HepG2 (cell line): ENCODE data around the gene IL1RAPL1. TPM values are rescaled to one million over a fixed set of nuclear protein-coding genes. Genes with fewer than 3 reads are reported as not detected.

ENCODE experiments used
- ATAC-seq: fragments of 200-7000 bp; cut with Tn5 transposase; 3 replicates; pipeline ENCODE4 v1.9.1; 2020; ENCODE audit warnings: mild to moderate bottlenecking, moderate library complexity
- BruUV-seq: library from RNA; stranded (reverse); fragments of 400-500 nt; replicated peaks from 2 replicates; lab custom pipeline; 2021; lab: Mats Ljungman, UMichigan
- CTCF ChIA-PET: fragments of 300-600 bp; formaldehyde crosslinking; extraction: SDS; loops from one replicate; lab custom pipeline; 2021; ENCODE audit warnings: low total read pairs, inconsistent platforms, low intra/inter-chr PET ratio; lab: Yijun Ruan, JAX
- POLR2A ChIA-PET: fragments of 350-600 bp; sonication (Branson Sonifier 250); formaldehyde crosslinking; loops from one replicate; lab custom pipeline; 2020; ENCODE audit warnings: antibody characterized with exemption, inconsistent platforms; lab: Yijun Ruan, JAX
- DNase-seq: peaks from one replicate; pipeline ENCODE4 v3.0.0-alpha.2; 2015; ENCODE audit warnings: low spot score
- FAIRE-seq: peaks from 3 replicates; lab custom pipeline; 2011; peaks lifted over from hg19 to GRCh38; lab: Jason Lieb, UNC
- H2AFZ ChIP-seq: one replicate; pipeline ENCODE4 v1.6.1; 2011; ENCODE audit warnings: low read length, inconsistent platforms
- H3K27ac ChIP-seq: fragments of 300-600 bp; 3 replicates; pipeline ENCODE4 v1.8.0; 2011; ENCODE audit warnings: mixed run types, mild to moderate bottlenecking, mixed read lengths, low read length, inconsistent platforms; ENCODE audit not compliant: insufficient read depth; ENCODE audit errors: extremely low read length
- H3K27me3 ChIP-seq, 2 experiments: fragments of 200-600 bp in 1 of 2; 2 replicates in 1 of 2; 3 replicates in 1 of 2; pipeline versions ENCODE4 v1.6.0 to v1.8.0; 2011; ENCODE audit warnings: low read length in 2 of 2, mild to moderate bottlenecking in 2 of 2, moderate library complexity in 2 of 2, inconsistent platforms in 1 of 2; ENCODE audit not compliant: insufficient read depth in 2 of 2, control insufficient read depth in 1 of 2
- H3K36me3 ChIP-seq, 2 experiments: fragments of 200-600 bp in 1 of 2; replicated peaks in 1 of 2; 2 replicates in 1 of 2; 3 replicates in 1 of 2; pipeline versions ENCODE4 v1.5.1 to v1.8.0; 2011; ENCODE audit warnings: low read length in 2 of 2, inconsistent platforms in 1 of 2; ENCODE audit not compliant: insufficient read depth in 2 of 2, control insufficient read depth in 1 of 2
- H3K4me1 ChIP-seq: 2 replicates; pipeline ENCODE4 v1.5.1; 2012; ENCODE audit warnings: low read length, inconsistent platforms; ENCODE audit not compliant: insufficient read depth
- H3K4me2 ChIP-seq: 2 replicates; pipeline ENCODE4 v1.6.0; 2011; ENCODE audit warnings: low read depth, low read length, inconsistent platforms
- H3K4me3 ChIP-seq, 3 experiments: fragments of 200-600 bp in 1 of 3; sonication (generic), shearing (Covaris generic) in 1 of 3; replicated peaks in 1 of 3; 2 replicates each; pipeline ENCODE4 v1.5.1; 2011 to 2016; ENCODE audit warnings: low read length in 3 of 3, inconsistent platforms in 2 of 3, low read depth in 2 of 3, mild to moderate bottlenecking in 2 of 3, control low read depth in 1 of 3, mixed read lengths in 1 of 3; ENCODE audit not compliant: insufficient read depth in 1 of 3
- H3K79me2 ChIP-seq: one replicate; pipeline ENCODE4 v1.6.1; 2011; ENCODE audit warnings: low read length, inconsistent platforms; ENCODE audit not compliant: insufficient read depth
- H3K9ac ChIP-seq: 2 replicates; pipeline ENCODE4 v1.6.0; 2011; ENCODE audit warnings: mild to moderate bottlenecking, low read depth, low read length, inconsistent platforms; ENCODE audit not compliant: insufficient read depth
- H3K9me3 ChIP-seq: 2 replicates; pipeline ENCODE4 v1.5.1; 2012; ENCODE audit warnings: mild to moderate bottlenecking, low read length
- H4K20me1 ChIP-seq: 2 replicates; pipeline ENCODE4 v1.6.0; 2011; ENCODE audit warnings: inconsistent platforms, mild to moderate bottlenecking, low read length, moderate library complexity; ENCODE audit not compliant: insufficient read depth
- ISL2 ChIP-seq: sonication (generic); formaldehyde crosslinking; IDR thresholded peaks from 2 replicates; pipeline ENCODE4 v1.5.0; 2020; ENCODE audit warnings: missing genetic modification reagents
- NR1H2 ChIP-seq: sonication (generic); formaldehyde crosslinking; IDR thresholded peaks from 2 replicates; pipeline ENCODE4 v1.8.1; 2022; ENCODE audit warnings: low read depth, missing genetic modification reagents, borderline replicate concordance
- PLSCR1 ChIP-seq: sonication (generic); formaldehyde crosslinking; IDR thresholded peaks from 2 replicates; pipeline ENCODE4 v1.5.0; 2020; ENCODE audit warnings: missing genetic modification reagents, mild to moderate bottlenecking, borderline replicate concordance
- PRPF4 ChIP-seq: fragments of 200-400 bp; formaldehyde crosslinking; IDR thresholded peaks from 2 replicates; pipeline ENCODE4 v1.6.1; 2016; ENCODE audit warnings: low read length, low read depth; ENCODE audit not compliant: poor library complexity, severe bottlenecking
- SP2 ChIP-seq: sonication (generic); formaldehyde crosslinking; IDR thresholded peaks from 2 replicates; pipeline ENCODE4 v1.5.1; 2020; ENCODE audit warnings: mild to moderate bottlenecking, missing genetic modification reagents
- TCF7L2 ChIP-seq: IDR thresholded peaks from 2 replicates; pipeline ENCODE4 v1.6.1; 2011; ENCODE audit warnings: mild to moderate bottlenecking, low read depth, low read length, moderate library complexity
- ZNF576 ChIP-seq: sonication (generic); formaldehyde crosslinking; IDR thresholded peaks from 2 replicates; pipeline ENCODE4 v1.4.0; 2020; ENCODE audit warnings: mild to moderate bottlenecking, missing genetic modification reagents
- ZNF607 ChIP-seq: sonication (generic); formaldehyde crosslinking; IDR thresholded peaks from 2 replicates; pipeline ENCODE4 v1.5.1; 2020; ENCODE audit warnings: missing genetic modification reagents, mild to moderate bottlenecking, borderline replicate concordance
- ZNF652 ChIP-seq: IDR thresholded peaks from 2 replicates; pipeline ENCODE4 v1.6.1; 2016; ENCODE audit warnings: low read depth, borderline replicate concordance
- ZNF672 ChIP-seq: sonication (generic); formaldehyde crosslinking; IDR thresholded peaks from 2 replicates; pipeline ENCODE4 v1.8.1; 2022; ENCODE audit warnings: missing genetic modification reagents
- WGBS: methylation state at CpG from one replicate; pipeline ENCODE4 v1.1.6; 2017; ENCODE audit warnings: low lambda C conversion rate; 5-methylcytosine and 5-hydroxymethylcytosine counted together
- in situ Hi-C: cut with HindIII; loops from 2 replicates; pipeline ENCODE4 v1.10.0; 2017; ENCODE audit warnings: low pct_unique_long_range_greater_than_20kb; ENCODE audit not compliant: extremely low pct_ligation_motif_present
- intact Hi-C: fragments of 100-400 bp; cut with micrococcal nuclease; formaldehyde crosslinking; loops from one replicate; pipeline ENCODE4 v1.10.0; 2022; ENCODE audit not compliant: unreplicated experiment
- polyA plus RNA-seq, 8 experiments: library from polyadenylated mRNA; depleted of rRNA in 3 of 8; stranded (reverse) in 7 of 8; unstranded in 1 of 8; fragments of >200 nt; fragmentation: Illumina TruSeq in 4 of 8; extraction: Trizol in 4 of 8; gene quantifications; 2 replicates each; pipeline versions ENCODE4 v1.2.1 to v1.2.3, GENCODE V29; 2011 to 2016; ENCODE audit warnings: low read depth in 4 of 8, missing spikeins in 1 of 8, mixed read lengths in 1 of 8; ENCODE audit not compliant: insufficient read depth in 1 of 8
- total RNA-seq, 5 experiments: library from RNA; depleted of rRNA; stranded (reverse); fragments of >200 nt; fragmentation: Illumina TruSeq; extraction: Trizol; gene quantifications; 2 replicates each; pipeline ENCODE4 v1.2.3, GENCODE V29; 2016; ENCODE audit warnings: low read depth in 1 of 5

Gene IL1RAPL1
- total and polyA plus RNA-seq, 2 of the 13 experiments (the other 11 are each of a cell fraction or from before 2014, with no cell fraction given), result 0.04 TPM; not detected in 1

- Histone ChIP-seq H3K36me3 (no peaks in the 10 kb centered on the region), H4K20me1 (no peaks in the 10 kb centered on the region), H3K4me3 (no peak overlapping the region), H3K4me1 (no peaks in the 10 kb centered on the region), H3K9ac (no peak overlapping the region), H3K27me3 (no peaks in the 10 kb centered on the region), H3K79me2 (no peaks in the 10 kb centered on the region), H3K9me3 (no peaks in the 10 kb centered on the region), H3K27ac (no peak overlapping the region), H3K4me2 (no peak overlapping the region), H2AFZ (no peak overlapping the region)
- BruUV-seq, result no TSS peak
- in situ Hi-C loops, result no loop called here
- no peak for FAIRE-seq
- ChIA-PET POLR2A (no interaction called here), CTCF (no interaction called here)
- ATAC-seq, result no peak
- no peak for TF ChIP-seq TCF7L2
- no peak for TF ChIP-seq ISL2 (CRISPR knock-in tag)
- TF ChIP-seq ZNF652 (CRISPR knock-in tag), result no peak
- TF ChIP-seq ZNF607 (CRISPR knock-in tag), result no peak
- no peak for TF ChIP-seq ZNF672 (CRISPR knock-in tag)
- no peak for TF ChIP-seq SP2 (CRISPR knock-in tag)
- no peak for TF ChIP-seq PRPF4
- no peak for TF ChIP-seq NR1H2 (CRISPR knock-in tag)
- TF ChIP-seq ZNF576, result no peak
- no peak for TF ChIP-seq PLSCR1
- intact Hi-C loops, result no loop called here
- DNase-seq, result no peak
- WGBS, result 0% methylated on average over 1 of the region's 1 CpG
Observed at GRCh38 chrX:29542152-29542551, 954.9 kb downstream of the IL1RAPL1 start.
